Fibroblast of villous mesenchyme (primary cell): Measurements from ENCODE around the gene PATJ. TPM values are rescaled to one million over a fixed set of nuclear protein-coding genes. Genes with fewer than 3 reads are reported as not detected.
"Not testable (repeated sequence)": the region's sequence is repeated elsewhere in the genome, so short reads cannot be mapped to it uniquely, and the experiment has no call there.

Experiments used
- DNase-seq: peaks from one replicate; pipeline ENCODE4 v3.0.0-alpha.2; 2010; ENCODE audit warnings: low read depth
- H3K4me3 ChIP-seq: 2 replicates; pipeline ENCODE4 v1.5.1; 2011; ENCODE audit warnings: low read depth, mild to moderate bottlenecking, low read length
- CTCF ChIP-seq: IDR thresholded peaks from 2 replicates; pipeline ENCODE4 v1.5.1; 2012; ENCODE audit warnings: low read depth, mild to moderate bottlenecking, low read length; ENCODE audit not compliant: insufficient read depth
- total RNA-seq: library from RNA; depleted of rRNA; stranded (reverse); fragments of >200 nt; gene quantifications from 2 replicates; pipeline ENCODE4 v1.2.3, GENCODE V29; 2012

PATJ gene
- total RNA-seq, 1 donor, result 9.5 TPM

DNA sequence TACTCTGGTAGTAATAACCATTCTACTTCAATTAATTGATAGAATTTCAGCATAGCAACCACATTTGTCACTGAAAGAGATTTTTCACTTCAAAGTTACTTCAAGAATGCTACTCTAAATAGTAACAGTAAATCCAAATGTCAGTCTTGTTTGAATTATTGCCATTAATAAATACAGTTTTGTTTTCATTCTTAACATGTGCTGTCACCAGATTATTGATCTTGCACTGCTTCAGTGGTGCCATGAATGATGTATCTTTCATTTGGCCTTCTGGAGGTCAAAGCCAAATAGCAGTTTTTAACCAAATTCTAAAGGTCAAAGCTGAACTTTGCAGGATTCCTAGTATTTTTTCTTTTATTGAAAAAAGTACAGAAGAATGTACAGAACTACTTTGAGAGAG, 199.5 kb downstream of the PATJ start:
- no peak for DNase-seq
- TF ChIP-seq CTCF, result no peak
- H3K4me3 ChIP-seq, result no peak overlapping the region

- DNase-seq, result no peak
- H3K4me3 ChIP-seq, result no peak overlapping the region
- no peak for TF ChIP-seq CTCF
Observed at GRCh38 chr1:61942856-61943255, 200.6 kb downstream of the PATJ start.

DNA sequence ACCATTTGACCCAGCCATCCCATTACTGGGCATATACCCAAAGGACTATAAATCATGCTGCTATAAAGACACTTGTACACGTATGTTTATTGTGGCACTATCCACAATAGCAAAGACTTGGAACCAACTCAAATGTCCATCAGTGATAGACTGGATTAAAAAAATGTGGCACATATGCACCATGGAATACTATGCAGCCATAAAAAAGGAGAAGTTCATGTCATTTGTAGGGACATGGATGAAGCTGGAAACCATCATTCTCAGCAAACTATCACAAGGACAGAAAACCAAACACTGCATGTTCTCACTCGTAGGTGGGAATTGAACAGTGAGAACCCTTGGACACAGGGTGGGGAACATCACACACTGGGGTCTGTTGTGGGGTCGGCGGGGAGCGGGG, 206.4 kb downstream of the PATJ start:
- H3K4me3 ChIP-seq, DNase-seq: not testable (repeated sequence)

DNA sequence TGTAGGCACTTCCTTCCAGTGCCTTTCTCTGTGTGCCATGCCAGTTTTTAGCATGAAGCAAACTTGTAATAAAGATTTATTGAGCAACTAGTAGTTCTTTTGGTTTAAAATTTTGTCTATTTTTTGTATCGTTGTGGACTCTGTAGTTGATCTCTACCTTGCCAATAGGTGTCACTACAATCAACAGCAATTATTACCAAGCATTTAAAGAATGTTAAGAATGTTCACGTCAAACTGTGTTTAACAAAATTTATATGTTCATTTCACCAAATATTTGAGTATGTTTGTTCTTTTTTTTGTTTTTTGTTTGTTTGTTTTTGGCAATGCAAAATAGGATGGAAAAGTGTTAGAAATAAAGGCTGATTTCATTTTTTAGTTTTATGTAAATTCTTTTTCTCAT, 208.1 kb downstream of the PATJ start:
- no peak for DNase-seq
- TF ChIP-seq CTCF, result no peak

GRCh38 chr1:61951731-61952580, 209.7 kb downstream of the PATJ start:
- DNase-seq, result no peak
- no peak overlapping the region for H3K4me3 ChIP-seq
- TF ChIP-seq CTCF, result no peak

More for the DNA sequence above, 208.1 kb downstream of the PATJ start:
- no peak overlapping the region for H3K4me3 ChIP-seq

DNA sequence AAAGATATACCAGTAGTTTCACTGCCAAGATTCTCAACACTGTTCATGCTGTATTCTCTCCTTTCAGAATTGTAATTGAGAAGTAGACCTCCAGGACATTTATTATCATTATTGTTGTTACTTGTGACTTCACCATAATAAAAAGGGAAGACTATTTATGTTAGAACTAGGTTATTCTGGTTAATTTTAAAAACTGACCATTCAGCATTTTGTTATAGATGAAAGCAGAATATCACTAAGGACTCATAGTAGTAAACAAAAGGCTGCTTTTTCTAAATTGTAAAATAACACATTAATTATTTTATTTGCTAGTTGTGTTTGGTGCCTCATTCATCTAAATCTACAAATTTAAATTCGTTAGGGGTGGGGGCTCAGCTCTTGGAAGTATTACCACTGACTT, 210.4 kb downstream of the PATJ start:
- H3K4me3 ChIP-seq, result no peak overlapping the region
- no peak for TF ChIP-seq CTCF
- DNase-seq, result no peak

DNA sequence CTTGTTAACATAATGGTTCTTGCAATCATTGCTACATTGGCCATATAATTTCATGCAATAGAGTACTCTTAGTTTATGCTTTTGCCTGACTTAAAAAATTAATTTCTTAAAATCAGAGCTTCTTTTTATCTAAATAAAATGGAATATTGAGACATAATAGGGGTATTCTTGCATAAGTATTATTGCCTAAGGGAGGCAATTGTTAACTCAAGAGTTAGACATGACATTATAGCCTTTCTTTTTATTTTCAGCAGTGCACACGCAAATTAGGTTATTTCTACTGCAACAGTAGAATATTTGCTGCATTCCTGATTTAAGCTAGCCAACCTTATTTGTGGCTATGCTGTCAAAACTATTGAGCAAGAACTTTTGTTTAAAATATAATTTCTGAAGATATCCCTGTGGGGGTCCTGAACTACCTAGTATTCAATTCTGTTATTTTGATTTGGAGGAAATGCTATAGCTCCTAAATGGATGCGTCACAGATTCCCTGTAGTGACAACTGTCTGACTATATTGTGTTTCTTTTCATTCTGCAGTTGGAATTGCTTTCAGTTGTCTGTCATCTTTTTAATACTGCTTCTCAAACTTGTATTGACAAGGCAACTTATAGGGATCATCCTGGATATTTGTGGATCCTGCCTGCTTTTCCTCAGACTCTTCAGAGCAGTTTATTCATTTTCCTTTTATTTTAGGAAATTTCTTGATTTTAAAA, 211.0 kb downstream of the PATJ start:
- no peak for TF ChIP-seq CTCF
- DNase-seq, result no peak
- H3K4me3 ChIP-seq, result no peak overlapping the region
